ENCODE measurements around the gene ALKBH5.

ALKBH5 gene

GRCh38 chr17:18183334-18184142 lies at the start of gene ALKBH5 (continued):
- TF ChIP-seq, protein P1, sequence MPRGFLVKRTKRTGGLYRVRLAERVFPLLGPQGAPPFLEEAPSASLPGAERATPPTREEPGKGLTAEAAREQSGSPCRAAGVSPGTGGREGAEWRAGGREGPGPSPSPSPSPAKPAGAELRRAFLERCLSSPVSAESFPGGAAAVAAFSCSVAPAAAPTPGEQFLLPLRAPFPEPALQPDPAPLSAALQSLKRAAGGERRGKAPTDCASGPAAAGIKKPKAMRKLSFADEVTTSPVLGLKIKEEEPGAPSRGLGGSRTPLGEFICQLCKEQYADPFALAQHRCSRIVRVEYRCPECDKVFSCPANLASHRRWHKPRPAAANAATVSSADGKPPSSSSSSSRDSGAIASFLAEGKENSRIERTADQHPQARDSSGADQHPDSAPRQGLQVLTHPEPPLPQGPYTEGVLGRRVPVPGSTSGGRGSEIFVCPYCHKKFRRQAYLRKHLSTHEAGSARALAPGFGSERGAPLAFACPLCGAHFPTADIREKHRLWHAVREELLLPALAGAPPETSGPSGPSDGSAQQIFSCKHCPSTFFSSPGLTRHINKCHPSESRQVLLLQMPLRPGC (tag by site-specific recombination; IDR thresholded peaks at IDR 0.05) = peak; percentile 55; the same call in 1 of the 2 replicates
- TF ChIP-seq ZNF354C (tag by site-specific recombination; IDR thresholded peaks at IDR 0.05; ENCODE audit: borderline replicate concordance, low read depth) = no peak
- no peak for TF ChIP-seq ZNF140 (tag by site-specific recombination; IDR thresholded peaks at IDR 0.05)
- TF ChIP-seq SP2 (tag by site-specific recombination; IDR thresholded peaks at IDR 0.05) = peak; percentile 96
- no peak; the same call in 1 of the 2 replicates for TF ChIP-seq KLF7 (tag by site-specific recombination; IDR thresholded peaks at IDR 0.05; ENCODE audit: borderline replicate concordance)
- TF ChIP-seq, protein P2, sequence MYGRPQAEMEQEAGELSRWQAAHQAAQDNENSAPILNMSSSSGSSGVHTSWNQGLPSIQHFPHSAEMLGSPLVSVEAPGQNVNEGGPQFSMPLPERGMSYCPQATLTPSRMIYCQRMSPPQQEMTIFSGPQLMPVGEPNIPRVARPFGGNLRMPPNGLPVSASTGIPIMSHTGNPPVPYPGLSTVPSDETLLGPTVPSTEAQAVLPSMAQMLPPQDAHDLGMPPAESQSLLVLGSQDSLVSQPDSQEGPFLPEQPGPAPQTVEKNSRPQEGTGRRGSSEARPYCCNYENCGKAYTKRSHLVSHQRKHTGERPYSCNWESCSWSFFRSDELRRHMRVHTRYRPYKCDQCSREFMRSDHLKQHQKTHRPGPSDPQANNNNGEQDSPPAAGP (tag by site-specific recombination; IDR thresholded peaks at IDR 0.05) = peak; percentile 84
- TF ChIP-seq, protein P3, sequence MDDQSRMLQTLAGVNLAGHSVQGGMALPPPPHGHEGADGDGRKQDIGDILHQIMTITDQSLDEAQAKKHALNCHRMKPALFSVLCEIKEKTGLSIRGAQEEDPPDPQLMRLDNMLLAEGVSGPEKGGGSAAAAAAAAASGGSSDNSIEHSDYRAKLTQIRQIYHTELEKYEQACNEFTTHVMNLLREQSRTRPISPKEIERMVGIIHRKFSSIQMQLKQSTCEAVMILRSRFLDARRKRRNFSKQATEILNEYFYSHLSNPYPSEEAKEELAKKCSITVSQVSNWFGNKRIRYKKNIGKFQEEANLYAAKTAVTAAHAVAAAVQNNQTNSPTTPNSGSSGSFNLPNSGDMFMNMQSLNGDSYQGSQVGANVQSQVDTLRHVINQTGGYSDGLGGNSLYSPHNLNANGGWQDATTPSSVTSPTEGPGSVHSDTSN (CRISPR knock-in tag; IDR thresholded peaks at IDR 0.05) = peak; percentile 98
- no peak; the same call in 1 of the 2 replicates for TF ChIP-seq ZNF2 (tag by site-specific recombination; IDR thresholded peaks at IDR 0.05)
- no peak for TF ChIP-seq ZNF24 (tag by site-specific recombination; IDR thresholded peaks at IDR 0.05)
- TF ChIP-seq ZNF23 (tag by site-specific recombination; IDR thresholded peaks at IDR 0.05; ENCODE audit: borderline replicate concordance) = no peak
- TF ChIP-seq OSR2 (tag by site-specific recombination; IDR thresholded peaks at IDR 0.05) = peak; percentile 94
- TF ChIP-seq, protein P4, sequence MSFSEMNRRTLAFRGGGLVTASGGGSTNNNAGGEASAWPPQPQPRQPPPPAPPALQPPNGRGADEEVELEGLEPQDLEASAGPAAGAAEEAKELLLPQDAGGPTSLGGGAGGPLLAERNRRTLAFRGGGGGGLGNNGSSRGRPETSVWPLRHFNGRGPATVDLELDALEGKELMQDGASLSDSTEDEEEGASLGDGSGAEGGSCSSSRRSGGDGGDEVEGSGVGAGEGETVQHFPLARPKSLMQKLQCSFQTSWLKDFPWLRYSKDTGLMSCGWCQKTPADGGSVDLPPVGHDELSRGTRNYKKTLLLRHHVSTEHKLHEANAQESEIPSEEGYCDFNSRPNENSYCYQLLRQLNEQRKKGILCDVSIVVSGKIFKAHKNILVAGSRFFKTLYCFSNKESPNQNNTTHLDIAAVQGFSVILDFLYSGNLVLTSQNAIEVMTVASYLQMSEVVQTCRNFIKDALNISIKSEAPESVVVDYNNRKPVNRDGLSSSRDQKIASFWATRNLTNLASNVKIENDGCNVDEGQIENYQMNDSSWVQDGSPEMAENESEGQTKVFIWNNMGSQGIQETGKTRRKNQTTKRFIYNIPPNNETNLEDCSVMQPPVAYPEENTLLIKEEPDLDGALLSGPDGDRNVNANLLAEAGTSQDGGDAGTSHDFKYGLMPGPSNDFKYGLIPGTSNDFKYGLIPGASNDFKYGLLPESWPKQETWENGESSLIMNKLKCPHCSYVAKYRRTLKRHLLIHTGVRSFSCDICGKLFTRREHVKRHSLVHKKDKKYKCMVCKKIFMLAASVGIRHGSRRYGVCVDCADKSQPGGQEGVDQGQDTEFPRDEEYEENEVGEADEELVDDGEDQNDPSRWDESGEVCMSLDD (tag by site-specific recombination; IDR thresholded peaks at IDR 0.05) = 0 out of 2 replicates have a peak, but pooled peaks have one; percentile 54
- no peak for TF ChIP-seq ZNF266 (tag by site-specific recombination; IDR thresholded peaks at IDR 0.05; ENCODE audit: low read depth)
- no peak for TF ChIP-seq SETDB1 (IDR thresholded peaks at IDR 0.05; ENCODE audit: insufficient read length, low read length)
- TF ChIP-seq YY1 (tag by site-specific recombination; IDR thresholded peaks at IDR 0.05) = no peak; the same call in 1 of the 2 replicates
- TF ChIP-seq ZNF366 (tag by site-specific recombination; conservative IDR thresholded peaks at IDR 0.05) = no peak
- no peak for TF ChIP-seq ZNF155 (tag by site-specific recombination; IDR thresholded peaks at IDR 0.05)
- no peak for TF ChIP-seq ZNF548 (tag by site-specific recombination; IDR thresholded peaks at IDR 0.05)
- TF ChIP-seq, protein P5, sequence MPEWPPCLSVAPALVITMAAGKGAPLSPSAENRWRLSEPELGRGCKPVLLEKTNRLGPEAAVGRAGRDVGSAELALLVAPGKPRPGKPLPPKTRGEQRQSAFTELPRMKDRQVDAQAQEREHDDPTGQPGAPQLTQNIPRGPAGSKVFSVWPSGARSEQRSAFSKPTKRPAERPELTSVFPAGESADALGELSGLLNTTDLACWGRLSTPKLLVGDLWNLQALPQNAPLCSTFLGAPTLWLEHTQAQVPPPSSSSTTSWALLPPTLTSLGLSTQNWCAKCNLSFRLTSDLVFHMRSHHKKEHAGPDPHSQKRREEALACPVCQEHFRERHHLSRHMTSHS (tag by site-specific recombination; IDR thresholded peaks at IDR 0.05) = no peak
- peak; percentile 75; the same call in 1 of the 2 replicates for TF ChIP-seq ZNF777 (tag by site-specific recombination; IDR thresholded peaks at IDR 0.05; ENCODE audit: borderline replicate concordance)
- no peak for TF ChIP-seq SALL2 (tag by site-specific recombination; IDR thresholded peaks at IDR 0.05; ENCODE audit: borderline replicate concordance)
- TF ChIP-seq ZNF112 (tag by site-specific recombination; IDR thresholded peaks at IDR 0.05) = no peak
- TF ChIP-seq ZNF501 (tag by site-specific recombination; IDR thresholded peaks at IDR 0.05) = 0 out of 2 replicates have a peak, but pooled peaks have one; percentile 14
- 0 out of 2 replicates have a peak, but pooled peaks have one; percentile 11 for TF ChIP-seq ZBTB21 (tag by site-specific recombination; IDR thresholded peaks at IDR 0.05)
- TF ChIP-seq ZNF416 (tag by site-specific recombination; IDR thresholded peaks at IDR 0.05) = no peak
- TF ChIP-seq HOXA7 (CRISPR knock-in tag; IDR thresholded peaks at IDR 0.05; ENCODE audit: borderline replicate concordance) = no peak
- peak; percentile 83 for TF ChIP-seq ZBTB8A (tag by site-specific recombination; IDR thresholded peaks at IDR 0.05)
- peak; percentile 83 for TF ChIP-seq CTCF (tag by site-specific recombination; IDR thresholded peaks at IDR 0.05)

Measured in HEK293 (cell line).